Vagina (tissue), 2 donors: ENCODE measurements around the gene LRRC4C.

ENCODE experiments used
- CTCF ChIP-seq, 3 experiments: fragments of 450-650 bp in 2 of 3; fragments of 200-600 bp in 1 of 3; sonication (generic) in 1 of 3; IDR thresholded peaks; one replicate each; pipeline ENCODE4 v1.5.1; 2017 to 2019; ENCODE audit warnings: antibody characterized with exemption in 3 of 3, mild to moderate bottlenecking in 2 of 3, moderate library complexity in 2 of 3
- POLR2A ChIP-seq, 2 donors: fragments of 450-650 bp; IDR thresholded peaks; one replicate each; pipeline ENCODE4 v1.6.1; 2017; ENCODE audit warnings: antibody characterized with exemption in 2 of 2, mild to moderate bottlenecking in 2 of 2, moderate library complexity in 2 of 2
- POLR2AphosphoS5 ChIP-seq, 2 donors: sonication (generic); formaldehyde crosslinking; IDR thresholded peaks; one replicate each; pipeline ENCODE4 v1.9.0; 2017; ENCODE audit warnings: antibody characterized with exemption in 2 of 2, mild to moderate bottlenecking in 2 of 2, low read depth in 1 of 2; ENCODE audit not compliant: insufficient read depth in 1 of 2

- TF ChIP-seq CTCF (IDR thresholded peaks at IDR 0.05) (no peak), POLR2A (IDR thresholded peaks at IDR 0.05) (no peak), POLR2AphosphoS5 (IDR thresholded peaks at IDR 0.05; ENCODE audit: insufficient read depth in 1 of 2, low read depth in 1 of 2) (no peak)
These were observed 58.6 kb downstream of the LRRC4C start for GRCh38 chr11:41400819-41401382.
